Colonic mucosa (tissue), 4 donors: ENCODE data around the gene ASMTL. TPM values are rescaled to one million over a fixed set of nuclear protein-coding genes. Genes with fewer than 3 reads are reported as not detected.
"Not testable (repeated sequence)": the region's sequence is repeated elsewhere in the genome, so short reads cannot be mapped to it uniquely, and the experiment has no call there.

ENCODE experiments used
- DNase-seq: peaks from one replicate; pipeline ENCODE4 v3.0.0-alpha.2; 2020
- H3K27ac ChIP-seq: fragments of 200-600 bp; one replicate; pipeline ENCODE4 v1.8.0; 2021
- H3K27me3 ChIP-seq: fragments of 200-600 bp; one replicate; pipeline ENCODE4 v1.8.0; 2021
- H3K36me3 ChIP-seq: fragments of 200-600 bp; one replicate; pipeline ENCODE4 v1.8.0; 2021
- H3K4me1 ChIP-seq: fragments of 200-600 bp; one replicate; pipeline ENCODE4 v1.8.0; 2021; ENCODE audit warnings: mild to moderate bottlenecking
- H3K4me3 ChIP-seq: fragments of 200-600 bp; one replicate; pipeline ENCODE4 v1.8.0; 2021
- H3K9ac ChIP-seq, 2 donors: one replicate each; pipeline ENCODE4 v1.7.0; 2013; ENCODE audit warnings: control low read depth in 2 of 2, low read depth in 2 of 2, low read length in 2 of 2
- H3K9me3 ChIP-seq: fragments of 200-600 bp; one replicate; pipeline ENCODE4 v1.8.0; 2021
- CTCF ChIP-seq: fragments of 200-600 bp; IDR thresholded peaks from one replicate; pipeline ENCODE4 v1.8.0; 2022; ENCODE audit warnings: antibody characterized with exemption, mild to moderate bottlenecking
- intact Hi-C: fragments of 100-400 bp; cut with DNase I; formaldehyde crosslinking; loops from one replicate; pipeline ENCODE4 v1.14.1; 2022
- total RNA-seq, 2 donors: library from RNA; stranded (reverse); fragmentation: NEBNext Ultra II Directional in 1 of 2; extraction: Animal tissue kit (Norgen Biotek cat#: 25700) in 1 of 2; gene quantifications; one replicate each; pipeline ENCODE4 v1.2.1, GENCODE V29; 2021
- donor health status: healthy.
- donor health status: DM: no; HTN: no; CAD: no.
- donor health status: DM: no; HTN: no; CAD: no.

Gene ASMTL
- total RNA-seq, 2 donors from 2014 or later = 17.4 to 21.6 TPM

GRCh38 chrX:1451251-1451660, 1.5 kb downstream of the ASMTL start:
- Histone ChIP-seq H3K27ac (no peak overlapping the region), H3K9ac (peak overlapping the region; percentile 12), H3K9me3 (no peaks in the 10 kb centered on the region), H3K27me3 (no peaks in the 10 kb centered on the region), H3K4me3 (no peak overlapping the region), H3K36me3 (no peaks in the 10 kb centered on the region), H3K4me1 (no peaks in the 10 kb centered on the region)
- intact Hi-C loops = loop anchor here (5.0 to 10.0 kb wide), 2 partner anchors 69 to 1154 kb away; no protein-coding TSS in a partner anchor
- DNase-seq = no peak
- no peak for TF ChIP-seq CTCF

GRCh38 chrX:1450361-1451161, 2.1 kb downstream of the ASMTL start:
- Histone ChIP-seq H3K27ac (no peak overlapping the region), H3K27me3 (no peaks in the 10 kb centered on the region), H3K36me3 (no peaks in the 10 kb centered on the region), H3K9ac (no peak overlapping the region), H3K4me3 (no peak overlapping the region), H3K4me1 (no peaks in the 10 kb centered on the region), H3K9me3 (no peaks in the 10 kb centered on the region)
- no peak for DNase-seq
- no peak for TF ChIP-seq CTCF
- intact Hi-C loops = loop anchor here (5.0 to 10.0 kb wide), 2 partner anchors 68 to 1154 kb away; no protein-coding TSS in a partner anchor

GRCh38 chrX:1449823-1450149, 2.9 kb downstream of the ASMTL start:
- H3K4me3 ChIP-seq = no peak overlapping the region
- H3K27ac ChIP-seq = no peak overlapping the region
- no peak for TF ChIP-seq CTCF
- intact Hi-C loops = loop anchor here (5.0 to 10.0 kb wide), 2 partner anchors 67 to 1155 kb away; no protein-coding TSS in a partner anchor
- DNase-seq = no peak
- H3K9me3 ChIP-seq = no peaks in the 10 kb centered on the region
- H3K9ac ChIP-seq = no peak overlapping the region
- H3K27me3 ChIP-seq = no peaks in the 10 kb centered on the region
- H3K36me3 ChIP-seq = no peaks in the 10 kb centered on the region
- H3K4me1 ChIP-seq = no peaks in the 10 kb centered on the region

GRCh38 chrX:1449036-1449822, 3.5 kb downstream of the ASMTL start:
- intact Hi-C loops = no loop called here
- H3K27me3 ChIP-seq = no peaks in the 10 kb centered on the region
- no peak overlapping the region for H3K4me3 ChIP-seq
- H3K4me1 ChIP-seq = no peaks in the 10 kb centered on the region
- no peak for DNase-seq
- no peak overlapping the region for H3K27ac ChIP-seq
- no peak overlapping the region for H3K9ac ChIP-seq
- H3K9me3 ChIP-seq = no peaks in the 10 kb centered on the region
- H3K36me3 ChIP-seq = no peaks in the 10 kb centered on the region
- TF ChIP-seq CTCF = no peak

GRCh38 chrX:1448573-1449001, 4.1 kb downstream of the ASMTL start:
- intact Hi-C loops, H3K36me3 ChIP-seq, DNase-seq, H3K27ac ChIP-seq, H3K27me3 ChIP-seq, H3K9me3 ChIP-seq, H3K9ac ChIP-seq, H3K4me3 ChIP-seq, H3K4me1 ChIP-seq: not testable (repeated sequence)

- intact Hi-C loops, H3K9me3 ChIP-seq, DNase-seq, H3K27ac ChIP-seq, H3K9ac ChIP-seq, H3K4me3 ChIP-seq, H3K4me1 ChIP-seq, H3K36me3 ChIP-seq, H3K27me3 ChIP-seq: not testable (repeated sequence)
Measured at GRCh38 chrX:1447969-1448572, 4.6 kb downstream of the ASMTL start.

GRCh38 chrX:1446984-1447968, 5.4 kb downstream of the ASMTL start:
- intact Hi-C loops, H3K9ac ChIP-seq, H3K4me1 ChIP-seq, H3K9me3 ChIP-seq, H3K36me3 ChIP-seq, H3K27me3 ChIP-seq, DNase-seq, H3K4me3 ChIP-seq, H3K27ac ChIP-seq: not testable (repeated sequence)
